OCI-LY3 (cell line): ENCODE measurements around the gene NCKAP5.

Experiments used
- EZH2phosphoT487 ChIP-seq: fragments of 200-600 bp; shearing (Covaris generic); IDR thresholded peaks from 2 replicates; pipeline ENCODE4 v1.6.1; 2018; ENCODE audit warnings: antibody characterized with exemption, mixed run types, low read depth
- TF ChIP-seq, protein P1 (sequence below): fragments of 200-600, 300-600 bp; sonication (generic); IDR thresholded peaks from 2 replicates; pipeline ENCODE4 v1.5.1; 2014; ENCODE audit warnings: antibody characterized with exemption, low read length, low read depth

DNA sequence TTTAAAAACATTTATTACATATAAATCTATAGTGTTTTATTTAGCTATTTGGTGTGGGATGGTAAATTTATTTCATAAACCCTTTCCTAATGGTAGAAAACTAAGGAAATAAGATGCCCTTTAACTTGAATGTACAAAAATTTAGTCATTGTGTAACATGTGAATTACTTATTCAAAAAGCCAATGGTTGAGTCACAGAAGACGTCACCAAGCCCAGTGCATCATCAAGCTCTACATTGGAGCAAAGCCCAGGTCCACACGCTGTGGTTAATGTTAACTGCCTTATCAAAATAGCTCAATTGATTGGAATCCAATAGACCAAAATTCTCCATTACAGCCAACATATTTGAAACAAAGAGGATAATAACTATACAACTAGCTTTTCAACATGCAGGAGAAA lies 752.7 kb downstream of the NCKAP5 start:
- TF ChIP-seq, protein P1, sequence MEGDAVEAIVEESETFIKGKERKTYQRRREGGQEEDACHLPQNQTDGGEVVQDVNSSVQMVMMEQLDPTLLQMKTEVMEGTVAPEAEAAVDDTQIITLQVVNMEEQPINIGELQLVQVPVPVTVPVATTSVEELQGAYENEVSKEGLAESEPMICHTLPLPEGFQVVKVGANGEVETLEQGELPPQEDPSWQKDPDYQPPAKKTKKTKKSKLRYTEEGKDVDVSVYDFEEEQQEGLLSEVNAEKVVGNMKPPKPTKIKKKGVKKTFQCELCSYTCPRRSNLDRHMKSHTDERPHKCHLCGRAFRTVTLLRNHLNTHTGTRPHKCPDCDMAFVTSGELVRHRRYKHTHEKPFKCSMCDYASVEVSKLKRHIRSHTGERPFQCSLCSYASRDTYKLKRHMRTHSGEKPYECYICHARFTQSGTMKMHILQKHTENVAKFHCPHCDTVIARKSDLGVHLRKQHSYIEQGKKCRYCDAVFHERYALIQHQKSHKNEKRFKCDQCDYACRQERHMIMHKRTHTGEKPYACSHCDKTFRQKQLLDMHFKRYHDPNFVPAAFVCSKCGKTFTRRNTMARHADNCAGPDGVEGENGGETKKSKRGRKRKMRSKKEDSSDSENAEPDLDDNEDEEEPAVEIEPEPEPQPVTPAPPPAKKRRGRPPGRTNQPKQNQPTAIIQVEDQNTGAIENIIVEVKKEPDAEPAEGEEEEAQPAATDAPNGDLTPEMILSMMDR: no peak
- no peak for TF ChIP-seq EZH2phosphoT487
